HEK293 (cell line): ENCODE data around the gene GLOD4.

Experiments used
- CTCF ChIA-PET: fragments of 350-600 bp; formaldehyde crosslinking; extraction: SDS; loops from one replicate; lab custom pipeline; 2021; ENCODE audit warnings: antibody characterized with exemption; lab: Yijun Ruan, JAX
- POLR2A ChIA-PET: fragments of 300-600 bp; formaldehyde crosslinking; extraction: SDS; loops from one replicate; lab custom pipeline; 2020; ENCODE audit warnings: antibody characterized with exemption, inconsistent platforms; lab: Yijun Ruan, JAX
- H3K27ac ChIP-seq: fragments of 200-500 bp; sonication (Bioruptor generic); 2 replicates; pipeline ENCODE4 v1.5.1; 2014; ENCODE audit warnings: low read depth, low read length, control low read depth, inconsistent platforms; ENCODE audit errors: extremely low read depth
- H3K36me3 ChIP-seq, 2 experiments: fragments of 200-500 bp in 1 of 2; sonication (Bioruptor generic) in 1 of 2; 1 replicate in 1 of 2; 2 replicates in 1 of 2; pipeline ENCODE4 v1.5.1; 2014 to 2017; ENCODE audit warnings: inconsistent platforms in 2 of 2, low read length in 2 of 2; ENCODE audit not compliant: control insufficient read depth in 2 of 2, insufficient read depth in 1 of 2
- H3K4me1 ChIP-seq: fragments of 200-500 bp; sonication (Bioruptor generic); 2 replicates; pipeline ENCODE4 v1.5.1; 2014; ENCODE audit warnings: mild to moderate bottlenecking, low read length, inconsistent platforms; ENCODE audit not compliant: control insufficient read depth, insufficient read depth
- H3K4me3 ChIP-seq: 2 replicates; pipeline ENCODE4 v1.5.1; 2011; ENCODE audit warnings: low read depth, mild to moderate bottlenecking, control low read depth, low read length, moderate library complexity
- H3K9me3 ChIP-seq: fragments of 200-500 bp; sonication (Bioruptor generic); 2 replicates; pipeline ENCODE4 v1.5.1; 2014; ENCODE audit warnings: low read depth, low read length, inconsistent platforms; ENCODE audit not compliant: control insufficient read depth, insufficient read depth
- GLIS1 ChIP-seq: fragments of 450-650 bp; formaldehyde crosslinking; IDR thresholded peaks from 2 replicates; pipeline ENCODE4 v1.5.1; 2016; ENCODE audit warnings: missing biosample characterization, missing genetic modification characterization
- HOXA7 ChIP-seq: sonication (generic); formaldehyde crosslinking; IDR thresholded peaks from 2 replicates; pipeline ENCODE4 v1.8.1; 2022; ENCODE audit warnings: missing genetic modification reagents, borderline replicate concordance
- HOXC10 ChIP-seq: sonication (generic); formaldehyde crosslinking; IDR thresholded peaks from 2 replicates; pipeline ENCODE4 v1.8.1; 2023; ENCODE audit warnings: mild to moderate bottlenecking, missing genetic modification reagents
- IKZF3 ChIP-seq: fragments of 450-650 bp; IDR thresholded peaks from 2 replicates; pipeline ENCODE4 v1.5.0; 2018; ENCODE audit warnings: missing biosample characterization, mild to moderate bottlenecking, missing genetic modification characterization, moderate library complexity
- SCRT2 ChIP-seq: fragments of 450-650 bp; formaldehyde crosslinking; IDR thresholded peaks from 2 replicates; pipeline ENCODE4 v1.5.1; 2016; ENCODE audit warnings: missing biosample characterization, missing genetic modification characterization
- WT1 ChIP-seq: fragments of 450-650 bp; formaldehyde crosslinking; IDR thresholded peaks from 2 replicates; pipeline ENCODE4 v1.5.1; 2016; ENCODE audit warnings: missing biosample characterization, missing genetic modification characterization
- ZBTB48 ChIP-seq: fragments of 450-650 bp; formaldehyde crosslinking; IDR thresholded peaks from 2 replicates; pipeline ENCODE4 v1.5.1; 2016; ENCODE audit warnings: missing biosample characterization, missing genetic modification characterization
- ZFHX2 ChIP-seq: fragments of 450-650 bp; formaldehyde crosslinking; conservative IDR thresholded peaks from 2 replicates; pipeline ENCODE4 v1.5.1; 2016; ENCODE audit warnings: missing biosample characterization, missing genetic modification characterization
- ZFP69B ChIP-seq: fragments of 450-650 bp; formaldehyde crosslinking; IDR thresholded peaks from 2 replicates; pipeline ENCODE4 v1.5.1; 2016; ENCODE audit warnings: missing biosample characterization, missing genetic modification characterization
- ZNF302 ChIP-seq: fragments of 450-650 bp; formaldehyde crosslinking; IDR thresholded peaks from 2 replicates; pipeline ENCODE4 v1.5.1; 2016; ENCODE audit warnings: missing biosample characterization, missing genetic modification characterization, low read depth
- ZNF324 ChIP-seq: fragments of 450-650 bp; formaldehyde crosslinking; IDR thresholded peaks from 2 replicates; pipeline ENCODE4 v1.5.1; 2016; ENCODE audit warnings: missing biosample characterization, missing genetic modification characterization
- ZNF335 ChIP-seq: fragments of 450-650 bp; formaldehyde crosslinking; conservative IDR thresholded peaks from 2 replicates; pipeline ENCODE4 v1.5.1; 2016; ENCODE audit warnings: missing biosample characterization, missing genetic modification characterization
- ZNF341 ChIP-seq: fragments of 450-650 bp; formaldehyde crosslinking; IDR thresholded peaks from 2 replicates; pipeline ENCODE4; 2016; ENCODE audit warnings: low read depth, missing biosample characterization, missing genetic modification characterization
- ZNF433 ChIP-seq: fragments of 450-650 bp; formaldehyde crosslinking; IDR thresholded peaks from 2 replicates; pipeline ENCODE4 v1.5.1; 2016; ENCODE audit warnings: missing biosample characterization, missing genetic modification characterization, low read depth
- ZNF501 ChIP-seq: fragments of 450-650 bp; formaldehyde crosslinking; IDR thresholded peaks from 2 replicates; pipeline ENCODE4 v1.5.1; 2016; ENCODE audit warnings: missing biosample characterization, missing genetic modification characterization
- ZNF610 ChIP-seq: fragments of 450-650 bp; formaldehyde crosslinking; IDR thresholded peaks from 2 replicates; pipeline ENCODE4 v1.5.1; 2016; ENCODE audit warnings: missing biosample characterization, missing genetic modification characterization, borderline replicate concordance
- ZNF664 ChIP-seq: fragments of 450-650 bp; formaldehyde crosslinking; IDR thresholded peaks from 2 replicates; pipeline ENCODE4 v1.5.1; 2016; ENCODE audit warnings: missing biosample characterization, missing genetic modification characterization
- TF ChIP-seq, protein P1 (sequence below): fragments of 450-650 bp; formaldehyde crosslinking; IDR thresholded peaks from 2 replicates; pipeline ENCODE4 v1.5.1; 2016; ENCODE audit warnings: missing biosample characterization, missing genetic modification characterization
- TF ChIP-seq, protein P2 (sequence below): fragments of 450-650 bp; formaldehyde crosslinking; IDR thresholded peaks from 2 replicates; pipeline ENCODE4; 2016; ENCODE audit warnings: missing biosample characterization, missing genetic modification characterization
- TF ChIP-seq, protein P3 (sequence below): fragments of 450-650 bp; formaldehyde crosslinking; IDR thresholded peaks from 2 replicates; pipeline ENCODE4 v1.5.1; 2016; ENCODE audit warnings: missing biosample characterization, missing genetic modification characterization
- TF ChIP-seq, protein P4 (sequence below): fragments of 450-650 bp; formaldehyde crosslinking; IDR thresholded peaks from 2 replicates; pipeline ENCODE4 v1.5.1; 2017; ENCODE audit warnings: missing biosample characterization, missing genetic modification characterization
- TF ChIP-seq, protein P5 (sequence below): fragments of 450-650 bp; formaldehyde crosslinking; IDR thresholded peaks from 2 replicates; pipeline ENCODE4 v1.5.1; 2016; ENCODE audit warnings: missing biosample characterization, missing genetic modification characterization, borderline replicate concordance

GLOD4 gene

DNA sequence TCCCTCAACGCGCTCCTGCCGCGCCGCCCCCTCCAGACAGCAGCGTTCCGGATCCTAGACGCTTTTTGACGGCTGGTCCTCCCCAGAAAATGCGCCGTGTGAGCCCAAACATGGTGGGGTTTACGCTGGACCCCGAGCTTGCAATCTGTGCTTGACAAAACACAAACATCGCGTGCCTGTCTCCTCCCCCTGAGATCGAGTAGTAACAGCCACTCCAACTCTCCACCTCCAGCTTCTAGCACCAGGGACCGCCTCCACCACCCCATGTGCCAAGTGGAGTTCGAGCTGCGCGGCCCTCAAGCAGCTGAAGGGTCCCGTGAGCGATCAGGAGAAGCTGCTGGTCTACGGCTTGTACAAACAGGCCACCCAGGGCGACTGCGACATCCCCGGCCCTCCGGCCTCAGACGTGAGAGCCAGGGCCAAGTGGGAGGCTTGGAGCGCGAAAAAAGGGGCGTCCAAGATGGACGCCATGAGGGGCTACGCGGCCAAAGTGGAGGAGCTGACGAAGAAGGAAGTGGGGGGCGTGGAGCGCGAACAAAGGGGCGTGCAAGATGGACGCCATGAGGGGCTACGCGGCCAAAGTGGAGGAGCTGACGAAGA lies 29.4 kb downstream of the GLOD4 start (continued):
- TF ChIP-seq, protein P1, sequence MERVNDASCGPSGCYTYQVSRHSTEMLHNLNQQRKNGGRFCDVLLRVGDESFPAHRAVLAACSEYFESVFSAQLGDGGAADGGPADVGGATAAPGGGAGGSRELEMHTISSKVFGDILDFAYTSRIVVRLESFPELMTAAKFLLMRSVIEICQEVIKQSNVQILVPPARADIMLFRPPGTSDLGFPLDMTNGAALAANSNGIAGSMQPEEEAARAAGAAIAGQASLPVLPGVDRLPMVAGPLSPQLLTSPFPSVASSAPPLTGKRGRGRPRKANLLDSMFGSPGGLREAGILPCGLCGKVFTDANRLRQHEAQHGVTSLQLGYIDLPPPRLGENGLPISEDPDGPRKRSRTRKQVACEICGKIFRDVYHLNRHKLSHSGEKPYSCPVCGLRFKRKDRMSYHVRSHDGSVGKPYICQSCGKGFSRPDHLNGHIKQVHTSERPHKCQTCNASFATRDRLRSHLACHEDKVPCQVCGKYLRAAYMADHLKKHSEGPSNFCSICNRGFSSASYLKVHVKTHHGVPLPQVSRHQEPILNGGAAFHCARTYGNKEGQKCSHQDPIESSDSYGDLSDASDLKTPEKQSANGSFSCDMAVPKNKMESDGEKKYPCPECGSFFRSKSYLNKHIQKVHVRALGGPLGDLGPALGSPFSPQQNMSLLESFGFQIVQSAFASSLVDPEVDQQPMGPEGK (tag by site-specific recombination) = peak; percentile 14; the same call in 1 of the 2 replicates
- TF ChIP-seq, protein P2, sequence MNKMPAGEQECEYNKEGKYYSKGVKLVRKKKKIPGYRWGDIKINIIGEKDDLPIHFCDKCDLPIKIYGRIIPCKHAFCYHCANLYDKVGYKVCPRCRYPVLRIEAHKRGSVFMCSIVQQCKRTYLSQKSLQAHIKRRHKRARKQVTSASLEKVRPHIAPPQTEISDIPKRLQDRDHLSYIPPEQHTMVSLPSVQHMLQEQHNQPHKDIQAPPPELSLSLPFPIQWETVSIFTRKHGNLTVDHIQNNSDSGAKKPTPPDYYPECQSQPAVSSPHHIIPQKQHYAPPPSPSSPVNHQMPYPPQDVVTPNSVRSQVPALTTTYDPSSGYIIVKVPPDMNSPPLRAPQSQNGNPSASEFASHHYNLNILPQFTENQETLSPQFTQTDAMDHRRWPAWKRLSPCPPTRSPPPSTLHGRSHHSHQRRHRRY (tag by site-specific recombination) = 0 out of 2 replicates have a peak, but pooled peaks have one; percentile 23
- TF ChIP-seq ZNF324 (tag by site-specific recombination) (0 out of 2 replicates have a peak, but pooled peaks have one; percentile 0), ZBTB48 (0 out of 2 replicates have a peak, but pooled peaks have one; percentile 21), ZNF341 (peak; percentile 61), IKZF3 (no peak), ZNF335 (peak; percentile 17; the same call in 1 of the 2 replicates), ZFHX2 (tag by site-specific recombination) (peak; percentile 18; the same call in 1 of the 2 replicates), SCRT2 (tag by site-specific recombination) (no peak), ZNF610 (tag by site-specific recombination) (0 out of 2 replicates have a peak, but pooled peaks have one; percentile 2), ZNF501 (peak; percentile 21), GLIS1 (tag by site-specific recombination) (no peak), ZNF664 (tag by site-specific recombination) (no peak), WT1 (tag by site-specific recombination) (no peak)
- TF ChIP-seq, protein P3, sequence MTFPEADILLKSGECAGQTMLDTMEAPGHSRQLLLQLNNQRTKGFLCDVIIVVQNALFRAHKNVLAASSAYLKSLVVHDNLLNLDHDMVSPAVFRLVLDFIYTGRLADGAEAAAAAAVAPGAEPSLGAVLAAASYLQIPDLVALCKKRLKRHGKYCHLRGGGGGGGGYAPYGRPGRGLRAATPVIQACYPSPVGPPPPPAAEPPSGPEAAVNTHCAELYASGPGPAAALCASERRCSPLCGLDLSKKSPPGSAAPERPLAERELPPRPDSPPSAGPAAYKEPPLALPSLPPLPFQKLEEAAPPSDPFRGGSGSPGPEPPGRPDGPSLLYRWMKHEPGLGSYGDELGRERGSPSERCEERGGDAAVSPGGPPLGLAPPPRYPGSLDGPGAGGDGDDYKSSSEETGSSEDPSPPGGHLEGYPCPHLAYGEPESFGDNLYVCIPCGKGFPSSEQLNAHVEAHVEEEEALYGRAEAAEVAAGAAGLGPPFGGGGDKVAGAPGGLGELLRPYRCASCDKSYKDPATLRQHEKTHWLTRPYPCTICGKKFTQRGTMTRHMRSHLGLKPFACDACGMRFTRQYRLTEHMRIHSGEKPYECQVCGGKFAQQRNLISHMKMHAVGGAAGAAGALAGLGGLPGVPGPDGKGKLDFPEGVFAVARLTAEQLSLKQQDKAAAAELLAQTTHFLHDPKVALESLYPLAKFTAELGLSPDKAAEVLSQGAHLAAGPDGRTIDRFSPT (tag by site-specific recombination) = no peak

DNA sequence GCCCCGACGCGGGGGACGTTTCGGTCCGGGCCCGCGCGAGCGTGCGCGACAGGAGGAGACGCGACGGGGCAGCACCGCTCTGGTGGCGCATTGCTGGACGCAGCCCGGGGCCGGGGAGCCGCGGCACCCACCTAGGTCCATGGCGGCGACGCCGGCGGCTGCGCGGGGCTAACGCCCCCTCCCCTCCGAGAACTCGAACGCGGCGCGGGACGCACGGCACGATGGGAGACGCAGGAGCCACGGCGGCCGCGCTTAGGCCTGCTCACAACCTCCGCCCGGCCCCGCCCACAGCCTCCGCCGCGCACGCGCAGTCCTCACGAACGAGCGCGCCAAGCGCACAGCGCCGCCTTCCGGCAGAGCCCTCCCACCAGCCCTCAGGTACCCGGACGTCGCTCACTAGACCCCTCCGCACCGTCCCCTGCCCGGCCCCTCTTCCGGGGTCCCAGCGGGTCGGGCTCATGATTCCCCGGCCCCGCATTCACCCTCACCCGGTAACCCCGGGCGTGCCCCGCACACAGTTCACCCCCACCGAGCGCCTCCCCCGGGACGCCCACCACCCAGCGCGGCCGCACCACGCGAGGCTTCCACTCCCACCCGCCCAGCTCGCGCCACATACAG lies 30.0 kb downstream of the GLOD4 start, which contains the start of gene GEMIN4:
Gene GEMIN4 (minus strand): TSS at position 263 of the 618 bp plus-strand sequence. CDS start 122 bp downstream, at position 141.
- Histone ChIP-seq H3K9me3 (no peaks in the 10 kb centered on the region), H3K4me1 (peaks cover 3% of the 10 kb centered on the region; the same call in 1 of the 2 replicates), H3K4me3 (peak within 1 kb of the TSS; percentile 65), H3K36me3 (peaks cover 10 to 45% of the 10 kb centered on the region in 2 experiments; a peak in 2 of 3 replicates), H3K27ac (peak within 1 kb of the TSS; percentile 90)
- CTCF ChIA-PET = interaction anchor here (0.6 to 1.5 kb wide), 12 partner anchors 8 to 318 kb away, joined by 3 to 5 read pairs (median 4); partner anchors contain the start of genes NXN and VPS53
- POLR2A ChIA-PET = interaction anchor here (0.5 to 1.0 kb wide), 6 partner anchors 10 to 787 kb away, joined by 3 to 7 read pairs (median 4); no protein-coding TSS in a partner anchor
- TF ChIP-seq HOXA7 (CRISPR knock-in tag) = no peak
- TF ChIP-seq, protein P4, sequence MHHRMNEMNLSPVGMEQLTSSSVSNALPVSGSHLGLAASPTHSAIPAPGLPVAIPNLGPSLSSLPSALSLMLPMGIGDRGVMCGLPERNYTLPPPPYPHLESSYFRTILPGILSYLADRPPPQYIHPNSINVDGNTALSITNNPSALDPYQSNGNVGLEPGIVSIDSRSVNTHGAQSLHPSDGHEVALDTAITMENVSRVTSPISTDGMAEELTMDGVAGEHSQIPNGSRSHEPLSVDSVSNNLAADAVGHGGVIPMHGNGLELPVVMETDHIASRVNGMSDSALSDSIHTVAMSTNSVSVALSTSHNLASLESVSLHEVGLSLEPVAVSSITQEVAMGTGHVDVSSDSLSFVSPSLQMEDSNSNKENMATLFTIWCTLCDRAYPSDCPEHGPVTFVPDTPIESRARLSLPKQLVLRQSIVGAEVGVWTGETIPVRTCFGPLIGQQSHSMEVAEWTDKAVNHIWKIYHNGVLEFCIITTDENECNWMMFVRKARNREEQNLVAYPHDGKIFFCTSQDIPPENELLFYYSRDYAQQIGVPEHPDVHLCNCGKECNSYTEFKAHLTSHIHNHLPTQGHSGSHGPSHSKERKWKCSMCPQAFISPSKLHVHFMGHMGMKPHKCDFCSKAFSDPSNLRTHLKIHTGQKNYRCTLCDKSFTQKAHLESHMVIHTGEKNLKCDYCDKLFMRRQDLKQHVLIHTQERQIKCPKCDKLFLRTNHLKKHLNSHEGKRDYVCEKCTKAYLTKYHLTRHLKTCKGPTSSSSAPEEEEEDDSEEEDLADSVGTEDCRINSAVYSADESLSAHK (tag by site-specific recombination) = no peak; the same call in 1 of the 2 replicates
- TF ChIP-seq ZNF433 = no peak
- TF ChIP-seq ZNF302 (tag by site-specific recombination) = no peak
- TF ChIP-seq, protein P5, sequence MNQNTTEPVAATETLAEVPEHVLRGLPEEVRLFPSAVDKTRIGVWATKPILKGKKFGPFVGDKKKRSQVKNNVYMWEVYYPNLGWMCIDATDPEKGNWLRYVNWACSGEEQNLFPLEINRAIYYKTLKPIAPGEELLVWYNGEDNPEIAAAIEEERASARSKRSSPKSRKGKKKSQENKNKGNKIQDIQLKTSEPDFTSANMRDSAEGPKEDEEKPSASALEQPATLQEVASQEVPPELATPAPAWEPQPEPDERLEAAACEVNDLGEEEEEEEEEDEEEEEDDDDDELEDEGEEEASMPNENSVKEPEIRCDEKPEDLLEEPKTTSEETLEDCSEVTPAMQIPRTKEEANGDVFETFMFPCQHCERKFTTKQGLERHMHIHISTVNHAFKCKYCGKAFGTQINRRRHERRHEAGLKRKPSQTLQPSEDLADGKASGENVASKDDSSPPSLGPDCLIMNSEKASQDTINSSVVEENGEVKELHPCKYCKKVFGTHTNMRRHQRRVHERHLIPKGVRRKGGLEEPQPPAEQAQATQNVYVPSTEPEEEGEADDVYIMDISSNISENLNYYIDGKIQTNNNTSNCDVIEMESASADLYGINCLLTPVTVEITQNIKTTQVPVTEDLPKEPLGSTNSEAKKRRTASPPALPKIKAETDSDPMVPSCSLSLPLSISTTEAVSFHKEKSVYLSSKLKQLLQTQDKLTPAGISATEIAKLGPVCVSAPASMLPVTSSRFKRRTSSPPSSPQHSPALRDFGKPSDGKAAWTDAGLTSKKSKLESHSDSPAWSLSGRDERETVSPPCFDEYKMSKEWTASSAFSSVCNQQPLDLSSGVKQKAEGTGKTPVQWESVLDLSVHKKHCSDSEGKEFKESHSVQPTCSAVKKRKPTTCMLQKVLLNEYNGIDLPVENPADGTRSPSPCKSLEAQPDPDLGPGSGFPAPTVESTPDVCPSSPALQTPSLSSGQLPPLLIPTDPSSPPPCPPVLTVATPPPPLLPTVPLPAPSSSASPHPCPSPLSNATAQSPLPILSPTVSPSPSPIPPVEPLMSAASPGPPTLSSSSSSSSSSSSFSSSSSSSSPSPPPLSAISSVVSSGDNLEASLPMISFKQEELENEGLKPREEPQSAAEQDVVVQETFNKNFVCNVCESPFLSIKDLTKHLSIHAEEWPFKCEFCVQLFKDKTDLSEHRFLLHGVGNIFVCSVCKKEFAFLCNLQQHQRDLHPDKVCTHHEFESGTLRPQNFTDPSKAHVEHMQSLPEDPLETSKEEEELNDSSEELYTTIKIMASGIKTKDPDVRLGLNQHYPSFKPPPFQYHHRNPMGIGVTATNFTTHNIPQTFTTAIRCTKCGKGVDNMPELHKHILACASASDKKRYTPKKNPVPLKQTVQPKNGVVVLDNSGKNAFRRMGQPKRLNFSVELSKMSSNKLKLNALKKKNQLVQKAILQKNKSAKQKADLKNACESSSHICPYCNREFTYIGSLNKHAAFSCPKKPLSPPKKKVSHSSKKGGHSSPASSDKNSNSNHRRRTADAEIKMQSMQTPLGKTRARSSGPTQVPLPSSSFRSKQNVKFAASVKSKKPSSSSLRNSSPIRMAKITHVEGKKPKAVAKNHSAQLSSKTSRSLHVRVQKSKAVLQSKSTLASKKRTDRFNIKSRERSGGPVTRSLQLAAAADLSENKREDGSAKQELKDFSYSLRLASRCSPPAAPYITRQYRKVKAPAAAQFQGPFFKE (tag by site-specific recombination) = no peak
- TF ChIP-seq HOXC10 (CRISPR knock-in tag) = peak; percentile 94; the same call in 1 of the 2 replicates
- TF ChIP-seq ZFP69B (tag by site-specific recombination) = no peak; the same call in 1 of the 2 replicates
